T-helper 17 cell (primary cell): ENCODE results near the gene FZR1. TPM values are rescaled to one million over a fixed set of nuclear protein-coding genes. Genes with fewer than 3 reads are reported as not detected.

Experiments
- ATAC-seq: fragments of 150-1000 bp; cut with Tn5 transposase; 2 replicates; pipeline ENCODE4 v1.10.0; 2021; ENCODE audit warnings: mild to moderate bottlenecking, moderate library complexity
- DNase-seq, 3 donors: peaks; one replicate each; pipeline versions ENCODE4 v3.0.0 to v3.0.0-alpha.2; 2020 to 2021
- H3K9me3 ChIP-seq: one replicate; pipeline ENCODE4 v1.7.0; 2013; ENCODE audit warnings: low read length, mild to moderate bottlenecking; ENCODE audit not compliant: control insufficient read depth, poor library complexity, severe bottlenecking
- H3K27ac Mint-ChIP-seq: one replicate; pipeline ENCODE4 v1.8.0; 2022; ENCODE audit warnings: mild to moderate bottlenecking, moderate library complexity, mixed read lengths
- H3K27me3 Mint-ChIP-seq: one replicate; pipeline ENCODE4 v1.8.0; 2022; ENCODE audit warnings: mixed read lengths
- H3K36me3 Mint-ChIP-seq: one replicate; pipeline ENCODE4 v1.8.0; 2022; ENCODE audit warnings: low read depth, mixed read lengths
- H3K4me1 Mint-ChIP-seq: one replicate; pipeline ENCODE4 v1.8.0; 2022; ENCODE audit warnings: mild to moderate bottlenecking, mixed read lengths
- H3K4me3 Mint-ChIP-seq: one replicate; pipeline ENCODE4 v1.8.0; 2022; ENCODE audit warnings: mild to moderate bottlenecking, moderate library complexity, mixed read lengths
- total RNA-seq, 4 donors: library from RNA in 2 of 4; stranded (reverse) in 2 of 4; gene quantifications; one replicate each; pipeline ENCODE4 v1.2.3 and lab custom pipeline; 2022 to 2026

Gene FZR1
- total RNA-seq, 2 donors from 2014 or later, result 95.0 to 96.6 TPM

- H3K9me3 ChIP-seq, result no peaks in the 10 kb centered on the region
- ATAC-seq (no peak), DNase-seq (no peak)
- Mint-ChIP-seq H3K36me3 (peaks cover 2% of the 10 kb centered on the region), H3K27me3 (no peaks in the 10 kb centered on the region), H3K4me3 (no peak overlapping the region), H3K4me1 (peaks cover 25% of the 10 kb centered on the region), H3K27ac (peak overlapping the region; percentile 24)
Measured at GRCh38 chr19:3518659-3519058, 12.5 kb downstream of the FZR1 start.

- no peak overlapping the region for H3K4me3 Mint-ChIP-seq
- H3K9me3 ChIP-seq, result no peaks in the 10 kb centered on the region
- no peak for ATAC-seq
- peaks cover 6% of the 10 kb centered on the region for H3K36me3 Mint-ChIP-seq
- H3K4me1 Mint-ChIP-seq, result peaks cover 29% of the 10 kb centered on the region
- peak overlapping the region; percentile 24 for H3K27ac Mint-ChIP-seq
- no peak for DNase-seq
- no peaks in the 10 kb centered on the region for H3K27me3 Mint-ChIP-seq
Measured at GRCh38 chr19:3519126-3519525, 13.0 kb downstream of the FZR1 start.

GRCh38 chr19:3520166-3521103 lies 14.3 kb downstream of the FZR1 start:
- Mint-ChIP-seq H3K4me1 (peaks cover 21% of the 10 kb centered on the region), H3K27ac (peak overlapping the region; percentile 67), H3K4me3 (no peak overlapping the region), H3K36me3 (peaks cover 6% of the 10 kb centered on the region), H3K27me3 (no peaks in the 10 kb centered on the region)
- no peaks in the 10 kb centered on the region for H3K9me3 ChIP-seq
- DNase-seq, result no peak
- ATAC-seq, result no peak

GRCh38 chr19:3521104-3521445 lies 15.0 kb downstream of the FZR1 start:
- H3K4me3 Mint-ChIP-seq, result no peak overlapping the region
- H3K4me1 Mint-ChIP-seq, result peaks cover 18% of the 10 kb centered on the region
- H3K36me3 Mint-ChIP-seq, result peaks cover 6% of the 10 kb centered on the region
- peak overlapping the region; percentile 67 for H3K27ac Mint-ChIP-seq
- H3K27me3 Mint-ChIP-seq, result no peaks in the 10 kb centered on the region
- ATAC-seq (no peak), DNase-seq (no peak)
- no peaks in the 10 kb centered on the region for H3K9me3 ChIP-seq

GRCh38 chr19:3522421-3523360 lies 16.6 kb downstream of the FZR1 start:
- Mint-ChIP-seq H3K4me3 (no peak overlapping the region), H3K27me3 (no peaks in the 10 kb centered on the region), H3K27ac (no peak overlapping the region), H3K4me1 (peaks cover 8% of the 10 kb centered on the region), H3K36me3 (peaks cover 6% of the 10 kb centered on the region)
- no peak for ATAC-seq
- no peaks in the 10 kb centered on the region for H3K9me3 ChIP-seq
- no peak for DNase-seq

GRCh38 chr19:3523361-3524077 lies 17.4 kb downstream of the FZR1 start:
- DNase-seq (no peak), ATAC-seq (no peak)
- H3K27me3 Mint-ChIP-seq, result no peaks in the 10 kb centered on the region
- H3K36me3 Mint-ChIP-seq, result peaks cover 6% of the 10 kb centered on the region
- no peaks in the 10 kb centered on the region for H3K9me3 ChIP-seq
- H3K4me3 Mint-ChIP-seq, result no peak overlapping the region
- peak overlapping the region; percentile 57 for H3K27ac Mint-ChIP-seq
- H3K4me1 Mint-ChIP-seq, result peaks cover 8% of the 10 kb centered on the region

- ATAC-seq, result no peak
Measured at GRCh38 chr19:3524078-3524842, 18.1 kb downstream of the FZR1 start.

GRCh38 chr19:3524904-3525451 lies 18.9 kb downstream of the FZR1 start:
- Mint-ChIP-seq H3K27me3 (no peaks in the 10 kb centered on the region), H3K36me3 (peaks cover 6% of the 10 kb centered on the region), H3K27ac (peak overlapping the region; percentile 57), H3K4me1 (peaks cover 8% of the 10 kb centered on the region), H3K4me3 (no peak overlapping the region)
- no peak for ATAC-seq
- H3K9me3 ChIP-seq, result no peaks in the 10 kb centered on the region
- DNase-seq, result no peak

More at GRCh38 chr19:3524078-3524842, 18.1 kb downstream of the FZR1 start:
- peak in 1 of 3 donors; percentile 2 for DNase-seq
- Mint-ChIP-seq H3K27me3 (no peaks in the 10 kb centered on the region), H3K36me3 (peaks cover 6% of the 10 kb centered on the region), H3K4me3 (no peak overlapping the region), H3K4me1 (peaks cover 8% of the 10 kb centered on the region), H3K27ac (peak overlapping the region; percentile 57)
- H3K9me3 ChIP-seq, result no peaks in the 10 kb centered on the region

GRCh38 chr19:3526507-3527237 lies 20.6 kb downstream of the FZR1 start:
- DNase-seq (peak in 1 of 3 donors; percentile 8), ATAC-seq (no peak)
- no peak overlapping the region for H3K27ac Mint-ChIP-seq
- no peaks in the 10 kb centered on the region for H3K9me3 ChIP-seq
- H3K36me3 Mint-ChIP-seq, result peaks cover 4% of the 10 kb centered on the region
- H3K4me3 Mint-ChIP-seq, result no peak overlapping the region
- no peaks in the 10 kb centered on the region for H3K27me3 Mint-ChIP-seq
- peaks cover 4% of the 10 kb centered on the region for H3K4me1 Mint-ChIP-seq

GRCh38 chr19:3527238-3527910 lies 21.3 kb downstream of the FZR1 start:
- H3K36me3 Mint-ChIP-seq, result peaks cover 4% of the 10 kb centered on the region
- H3K4me3 Mint-ChIP-seq, result no peak overlapping the region
- no peaks in the 10 kb centered on the region for H3K27me3 Mint-ChIP-seq
- H3K27ac Mint-ChIP-seq, result no peak overlapping the region
- ATAC-seq (no peak), DNase-seq (peak in 1 of 3 donors; percentile 9)
- no peaks in the 10 kb centered on the region for H3K9me3 ChIP-seq
- peaks cover 4% of the 10 kb centered on the region for H3K4me1 Mint-ChIP-seq

GRCh38 chr19:3528080-3528479 lies 22.0 kb downstream of the FZR1 start:
- Mint-ChIP-seq H3K4me3 (no peak overlapping the region), H3K27ac (no peak overlapping the region), H3K4me1 (peaks cover 4% of the 10 kb centered on the region), H3K27me3 (no peaks in the 10 kb centered on the region), H3K36me3 (peaks cover 4% of the 10 kb centered on the region)
- DNase-seq (no peak), ATAC-seq (no peak)
- no peaks in the 10 kb centered on the region for H3K9me3 ChIP-seq
